Activated B cell treated with CpG ODN at 0.5 μM for 24 hours (primary cell): ENCODE results near the gene KLHL29. TPM values are rescaled to one million over a fixed set of nuclear protein-coding genes. Genes with fewer than 3 reads are reported as not detected.

ENCODE experiments used
- ATAC-seq: fragments of 200-7000 bp; cut with Tn5 transposase; one replicate; pipeline ENCODE4 v1.10.0; 2021; ENCODE audit warnings: low read depth, mild to moderate bottlenecking, moderate library complexity
- CTCF ChIA-PET: fragments of 350-600 bp; sonication (Branson Sonifier 250); formaldehyde crosslinking; loops from one replicate; lab custom pipeline; 2021; ENCODE audit warnings: antibody characterized with exemption; lab: Charles Lee
- POLR2A ChIA-PET: fragments of 350-600 bp; sonication (Branson Sonifier 250); formaldehyde crosslinking; loops from one replicate; lab custom pipeline; 2021; ENCODE audit warnings: antibody characterized with exemption; lab: Charles Lee
- DNase-seq: peaks from one replicate; pipeline ENCODE4 v3.0.0; 2022
- H3K27ac Mint-ChIP-seq: one replicate; pipeline ENCODE4 v1.8.0; 2020; ENCODE audit warnings: mixed read lengths
- H3K27me3 Mint-ChIP-seq: one replicate; pipeline ENCODE4 v1.8.0; 2021; ENCODE audit warnings: mixed read lengths
- H3K36me3 Mint-ChIP-seq: one replicate; pipeline ENCODE4 v1.8.0; 2021; ENCODE audit warnings: low read depth, mixed read lengths
- H3K4me1 Mint-ChIP-seq: one replicate; pipeline ENCODE4 v1.8.0; 2021; ENCODE audit warnings: mixed read lengths
- H3K4me3 Mint-ChIP-seq: one replicate; pipeline ENCODE4 v1.8.0; 2020; ENCODE audit warnings: mild to moderate bottlenecking, mixed read lengths
- H3K9me3 Mint-ChIP-seq: one replicate; pipeline ENCODE4 v1.8.0; 2020; ENCODE audit warnings: mixed read lengths
- CTCF ChIP-seq: fragments of 200-600 bp; IDR thresholded peaks from one replicate; pipeline ENCODE4 v1.8.0; 2022; ENCODE audit warnings: antibody characterized with exemption, mild to moderate bottlenecking
- intact Hi-C: fragments of 100-400 bp; cut with micrococcal nuclease; formaldehyde crosslinking; loops from one replicate; pipeline ENCODE4 v1.15.1; 2024
- total RNA-seq: library from RNA; stranded (reverse); gene quantifications from 2 replicates; pipeline ENCODE4 v1.2.3, GENCODE V29; 2022

KLHL29 gene
- total RNA-seq, 1 donor from 2014 or later, result 2.5 TPM

GRCh38 chr2:23417310-23417709 lies 32.3 kb downstream of the KLHL29 start:
- no peak for TF ChIP-seq CTCF
- intact Hi-C loops, result no loop called here
- CTCF ChIA-PET, result no interaction called here
- H3K4me3 Mint-ChIP-seq, result no peak overlapping the region
- H3K27me3 Mint-ChIP-seq, result no peaks in the 10 kb centered on the region
- H3K4me1 Mint-ChIP-seq, result no peaks in the 10 kb centered on the region
- DNase-seq, result no peak
- no peaks in the 10 kb centered on the region for H3K9me3 Mint-ChIP-seq
- no peak overlapping the region for H3K27ac Mint-ChIP-seq
- no peaks in the 10 kb centered on the region for H3K36me3 Mint-ChIP-seq
- ATAC-seq, result no peak
- POLR2A ChIA-PET, result no interaction called here

- no peaks in the 10 kb centered on the region for H3K9me3 Mint-ChIP-seq
- POLR2A ChIA-PET, result no interaction called here
Observed at GRCh38 chr2:23418056-23418455, 33.1 kb downstream of the KLHL29 start.

GRCh38 chr2:23418461-23418911 lies 33.5 kb downstream of the KLHL29 start:
- Mint-ChIP-seq H3K36me3 (no peaks in the 10 kb centered on the region), H3K27ac (no peak overlapping the region), H3K4me1 (no peaks in the 10 kb centered on the region), H3K27me3 (no peaks in the 10 kb centered on the region), H3K9me3 (no peaks in the 10 kb centered on the region), H3K4me3 (no peak overlapping the region)
- CTCF ChIA-PET, result no interaction called here
- DNase-seq (no peak), ATAC-seq (no peak)
- no peak for TF ChIP-seq CTCF
- intact Hi-C loops, result no loop called here
- POLR2A ChIA-PET, result no interaction called here

More at GRCh38 chr2:23418056-23418455, 33.1 kb downstream of the KLHL29 start:
- DNase-seq (no peak), ATAC-seq (no peak)
- intact Hi-C loops, result no loop called here
- CTCF ChIA-PET, result no interaction called here
- Mint-ChIP-seq H3K36me3 (no peaks in the 10 kb centered on the region), H3K4me1 (no peaks in the 10 kb centered on the region), H3K27ac (no peak overlapping the region), H3K27me3 (no peaks in the 10 kb centered on the region), H3K4me3 (no peak overlapping the region)
- TF ChIP-seq CTCF, result no peak

- H3K27ac Mint-ChIP-seq, result no peak overlapping the region
- ATAC-seq, result no peak
- CTCF ChIA-PET, result no interaction called here
- intact Hi-C loops, result no loop called here
- no peaks in the 10 kb centered on the region for H3K9me3 Mint-ChIP-seq
- H3K27me3 Mint-ChIP-seq, result no peaks in the 10 kb centered on the region
- H3K36me3 Mint-ChIP-seq, result no peaks in the 10 kb centered on the region
- POLR2A ChIA-PET, result no interaction called here
- H3K4me1 Mint-ChIP-seq, result no peaks in the 10 kb centered on the region
- H3K4me3 Mint-ChIP-seq, result no peak overlapping the region
- no peak for TF ChIP-seq CTCF
- DNase-seq, result no peak
Observed at GRCh38 chr2:23419171-23420090, 34.5 kb downstream of the KLHL29 start.

GRCh38 chr2:23420091-23420839 lies 35.3 kb downstream of the KLHL29 start:
- H3K4me3 Mint-ChIP-seq, result no peak overlapping the region
- ChIA-PET CTCF (no interaction called here), POLR2A (interaction anchor here (0.7 kb wide), 1 partner anchor 34 kb away, joined by 3 read pairs; no protein-coding TSS in a partner anchor)
- H3K36me3 Mint-ChIP-seq, result no peaks in the 10 kb centered on the region
- no peaks in the 10 kb centered on the region for H3K4me1 Mint-ChIP-seq
- DNase-seq (no peak), ATAC-seq (no peak)
- TF ChIP-seq CTCF, result no peak
- H3K9me3 Mint-ChIP-seq, result no peaks in the 10 kb centered on the region
- no peak overlapping the region for H3K27ac Mint-ChIP-seq
- no peaks in the 10 kb centered on the region for H3K27me3 Mint-ChIP-seq
- intact Hi-C loops, result no loop called here
